ENCODE results near the gene STARD3.

The STARD3 gene

DNA sequence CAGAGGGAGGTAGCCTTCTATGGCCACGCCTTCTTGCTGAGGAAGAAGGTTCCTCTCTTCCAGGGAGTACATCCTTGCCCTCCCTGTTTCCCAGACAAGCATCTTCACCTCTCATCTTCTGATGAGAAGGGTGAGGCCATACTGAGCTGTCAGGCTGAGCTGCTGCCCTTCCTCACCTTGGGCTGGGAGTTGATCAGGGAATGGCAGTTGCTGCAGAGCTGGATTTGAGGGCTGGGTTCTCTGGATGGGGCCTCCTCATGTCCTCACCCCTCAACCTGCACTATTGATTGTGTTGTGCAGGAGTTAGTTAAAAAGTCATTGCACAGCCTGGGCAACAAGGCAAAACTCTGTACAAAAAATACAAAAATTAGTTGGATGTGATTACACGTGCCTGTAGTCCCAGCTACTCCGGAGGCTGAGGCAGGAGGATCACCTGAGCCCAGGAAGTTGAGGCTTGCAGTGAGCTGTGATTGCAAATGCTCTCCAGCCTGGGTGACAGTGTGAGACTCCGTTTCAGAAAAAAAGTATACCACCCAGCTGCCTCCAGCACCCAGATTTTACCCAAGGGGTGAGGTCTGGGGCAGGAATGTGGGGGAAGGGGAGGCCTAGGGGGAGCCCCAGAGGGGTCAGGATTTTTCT is 65.0 kb downstream of the STARD3 start:
- DNase-seq (ENCODE audit: low spot score), result no peak
- Histone ChIP-seq H3K79me1 (ENCODE audit: low read depth, low read length) (peaks cover 22% of the 10 kb centered on the region), H3K9me3 (replicated peaks in 1 of 2; ENCODE audit: control insufficient read depth in 2 of 2, insufficient read depth in 1 of 2, low read depth in 1 of 2, low read length in 2 of 2) (no peaks in the 10 kb centered on the region), H2BK12ac (ENCODE audit: low read length) (no peak overlapping the region), H3K27ac (replicated peaks; ENCODE audit: low read length) (peak overlapping the region; percentile 5), H4K91ac (ENCODE audit: low read depth, low read length, poor library complexity) (no peak overlapping the region), H2BK15ac (ENCODE audit: low read length) (no peak overlapping the region), H3K4me3 (ENCODE audit: low read length in 2 of 2) (peak overlapping the region in 1 of 2 donors; percentile 80), H3K36me3 (replicated peaks in 1 of 2; ENCODE audit: control insufficient read depth in 2 of 2, insufficient read depth in 2 of 2, low read length in 2 of 2) (peaks cover 4 to 26% of the 10 kb centered on the region in 2 donors), H3K9ac (ENCODE audit: low read depth, low read length, poor library complexity) (no peak overlapping the region), H2BK120ac (ENCODE audit: low read depth, low read length) (no peak overlapping the region), H3K23ac (ENCODE audit: low read depth, low read length, poor library complexity) (no peak overlapping the region), H2BK5ac (ENCODE audit: low read length) (no peak overlapping the region), H3K18ac (ENCODE audit: low read length) (no peak overlapping the region), H4K8ac (ENCODE audit: low read depth, low read length) (no peak overlapping the region), H2AFZ (ENCODE audit: low read length) (no peak overlapping the region), H3K4me1 (ENCODE audit: control insufficient read depth in 2 of 2, insufficient read depth in 1 of 2, low read depth in 1 of 2, low read length in 2 of 2) (peaks cover 10 to 34% of the 10 kb centered on the region in 2 donors), H3K4me2 (ENCODE audit: insufficient read depth, low read length, poor library complexity, severe bottlenecking) (no peak overlapping the region), H3K14ac (ENCODE audit: low read length) (no peak overlapping the region), H3K4ac (ENCODE audit: low read length) (no peak overlapping the region), H3K27me3 (ENCODE audit: control insufficient read depth in 3 of 3, insufficient read depth in 3 of 3, low read depth in 1 of 3, low read length in 3 of 3) (no peaks in the 10 kb centered on the region), H2AK5ac (ENCODE audit: low read depth, low read length) (no peak overlapping the region)
- WGBS, 2 donors (ENCODE audit: extremely low coverage in 2 of 2, insufficient read length in 2 of 2, insufficient replicate concordance in 1 of 2), result no CpG with 5 or more reads among the region's 4 CpGs

DNA sequence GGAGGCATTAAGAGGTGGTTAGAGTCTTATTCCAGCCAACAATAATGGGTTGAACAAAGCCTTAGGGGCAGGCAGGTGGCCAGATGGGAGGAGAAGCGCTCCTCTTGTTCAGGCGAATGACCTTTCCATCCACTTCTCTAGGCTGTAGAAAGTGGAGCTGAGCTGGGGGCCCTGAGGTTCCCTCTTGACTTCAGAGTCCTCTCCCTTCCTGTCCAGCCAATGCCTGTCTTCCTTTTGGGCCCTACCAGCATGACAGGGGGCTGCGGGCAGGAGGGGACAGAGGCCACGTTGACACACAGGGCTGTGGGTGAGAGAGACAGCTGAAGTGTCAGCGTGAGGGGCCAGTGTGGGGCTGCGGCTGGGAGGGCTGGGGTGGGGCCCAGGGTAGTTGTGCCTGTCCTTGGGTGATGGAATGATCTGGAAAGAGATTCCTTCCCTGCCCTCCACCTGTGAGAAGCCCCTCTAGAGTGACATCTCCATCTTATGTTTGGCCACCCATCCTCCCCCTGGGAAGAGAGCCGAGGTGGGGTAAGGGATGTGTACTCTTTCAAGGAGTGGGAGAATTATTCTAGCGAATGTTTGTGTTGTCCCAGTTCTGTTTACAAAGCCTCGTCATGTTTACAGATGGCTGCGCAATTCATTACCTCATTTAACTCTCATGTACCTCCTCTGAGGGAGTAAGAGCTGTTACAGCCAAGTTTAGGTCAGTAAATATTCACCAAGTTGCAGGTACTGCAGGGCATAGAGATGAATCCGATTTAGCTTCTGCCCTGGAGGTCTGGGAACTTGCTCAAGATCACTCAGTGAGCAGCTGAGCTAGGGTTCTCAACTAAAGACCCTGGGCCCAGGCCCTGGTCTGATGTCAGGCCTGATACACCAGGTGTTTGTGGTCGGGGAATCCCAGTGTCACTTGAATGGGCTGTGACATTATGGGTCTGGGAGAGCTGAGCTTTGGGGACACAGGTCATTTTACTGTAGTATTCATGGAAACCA is 66.3 kb downstream of the STARD3 start:
- Histone ChIP-seq H3K4ac (ENCODE audit: low read length) (no peak overlapping the region), H3K4me2 (ENCODE audit: insufficient read depth, low read length, poor library complexity, severe bottlenecking) (no peak overlapping the region), H3K23ac (ENCODE audit: low read depth, low read length, poor library complexity) (no peak overlapping the region), H3K9me3 (replicated peaks in 1 of 2; ENCODE audit: control insufficient read depth in 2 of 2, insufficient read depth in 1 of 2, low read depth in 1 of 2, low read length in 2 of 2) (no peaks in the 10 kb centered on the region), H4K8ac (ENCODE audit: low read depth, low read length) (no peak overlapping the region), H3K9ac (ENCODE audit: low read depth, low read length, poor library complexity) (peak overlapping the region; percentile 46), H3K27me3 (ENCODE audit: control insufficient read depth in 3 of 3, insufficient read depth in 3 of 3, low read depth in 1 of 3, low read length in 3 of 3) (no peaks in the 10 kb centered on the region), H3K14ac (ENCODE audit: low read length) (no peak overlapping the region), H3K27ac (replicated peaks; ENCODE audit: low read length) (peak overlapping the region; percentile 26), H2BK12ac (ENCODE audit: low read length) (no peak overlapping the region), H2BK120ac (ENCODE audit: low read depth, low read length) (no peak overlapping the region), H2BK5ac (ENCODE audit: low read length) (peak overlapping the region; percentile 0), H3K4me3 (ENCODE audit: low read length in 2 of 2) (no peak overlapping the region), H3K79me1 (ENCODE audit: low read depth, low read length) (peaks cover 23% of the 10 kb centered on the region), H2BK15ac (ENCODE audit: low read length) (no peak overlapping the region), H2AK5ac (ENCODE audit: low read depth, low read length) (peak overlapping the region; percentile 35), H2AFZ (ENCODE audit: low read length) (no peak overlapping the region), H3K36me3 (replicated peaks in 1 of 2; ENCODE audit: control insufficient read depth in 2 of 2, insufficient read depth in 2 of 2, low read length in 2 of 2) (peaks cover 13 to 39% of the 10 kb centered on the region in 2 donors), H3K18ac (ENCODE audit: low read length) (peak overlapping the region; percentile 85), H4K91ac (ENCODE audit: low read depth, low read length, poor library complexity) (no peak overlapping the region), H3K4me1 (ENCODE audit: control insufficient read depth in 2 of 2, insufficient read depth in 1 of 2, low read depth in 1 of 2, low read length in 2 of 2) (peaks cover 10 to 34% of the 10 kb centered on the region in 2 donors)
- no peak for DNase-seq (ENCODE audit: low spot score)
- no CpG with 5 or more reads among the region's 12 CpGs for WGBS, 2 donors (ENCODE audit: extremely low coverage in 2 of 2, insufficient read length in 2 of 2, insufficient replicate concordance in 1 of 2)

DNA sequence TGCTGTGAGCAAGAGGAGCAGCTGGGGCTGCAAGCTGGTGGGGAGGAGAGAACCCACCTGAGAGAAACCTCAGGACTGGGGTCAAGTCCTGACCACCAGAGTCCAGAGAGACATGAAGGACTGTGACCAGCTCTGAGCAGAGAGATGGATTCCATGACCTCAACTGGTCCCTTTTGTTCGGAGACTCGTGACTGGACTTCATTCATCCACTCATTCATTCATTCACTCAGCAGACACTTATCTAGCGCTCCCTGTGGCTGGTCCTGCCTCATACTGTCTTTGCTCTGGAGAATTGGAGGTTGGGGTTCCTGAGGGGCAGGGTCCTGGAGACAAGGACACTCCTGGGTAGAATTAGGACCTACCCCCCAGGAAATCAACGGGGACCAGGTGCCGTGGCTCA is 67.0 kb downstream of the STARD3 start:
- no peaks in the 10 kb centered on the region for H3K9me3 ChIP-seq (replicated peaks in 1 of 2; ENCODE audit: control insufficient read depth in 2 of 2, insufficient read depth in 1 of 2, low read depth in 1 of 2, low read length in 2 of 2)
- H2BK15ac ChIP-seq (ENCODE audit: low read length), result no peak overlapping the region
- H3K27me3 ChIP-seq (ENCODE audit: control insufficient read depth in 3 of 3, insufficient read depth in 3 of 3, low read depth in 1 of 3, low read length in 3 of 3), result no peaks in the 10 kb centered on the region
- H3K4me2 ChIP-seq (ENCODE audit: insufficient read depth, low read length, poor library complexity, severe bottlenecking), result no peak overlapping the region
- H3K79me1 ChIP-seq (ENCODE audit: low read depth, low read length), result peaks cover 23% of the 10 kb centered on the region
- H3K27ac ChIP-seq (replicated peaks; ENCODE audit: low read length), result no peak overlapping the region
- no CpG with 5 or more reads among the region's 5 CpGs for WGBS, 2 donors (ENCODE audit: extremely low coverage in 2 of 2, insufficient read length in 2 of 2, insufficient replicate concordance in 1 of 2)
- peaks cover 20 to 46% of the 10 kb centered on the region in 2 donors for H3K36me3 ChIP-seq (replicated peaks in 1 of 2; ENCODE audit: control insufficient read depth in 2 of 2, insufficient read depth in 2 of 2, low read length in 2 of 2)
- no peak overlapping the region for H4K8ac ChIP-seq (ENCODE audit: low read depth, low read length)
- DNase-seq (ENCODE audit: low spot score), result no peak
- H2BK5ac ChIP-seq (ENCODE audit: low read length), result no peak overlapping the region
- no peak overlapping the region for H4K91ac ChIP-seq (ENCODE audit: low read depth, low read length, poor library complexity)
- no peak overlapping the region for H2AK5ac ChIP-seq (ENCODE audit: low read depth, low read length)
- no peak overlapping the region for H2BK12ac ChIP-seq (ENCODE audit: low read length)
- no peak overlapping the region for H2BK120ac ChIP-seq (ENCODE audit: low read depth, low read length)
- no peak overlapping the region for H3K4ac ChIP-seq (ENCODE audit: low read length)
- no peak overlapping the region for H3K4me3 ChIP-seq (ENCODE audit: low read length in 2 of 2)
- H3K23ac ChIP-seq (ENCODE audit: low read depth, low read length, poor library complexity), result no peak overlapping the region
- H3K18ac ChIP-seq (ENCODE audit: low read length), result no peak overlapping the region
- no peak overlapping the region for H3K9ac ChIP-seq (ENCODE audit: low read depth, low read length, poor library complexity)
- H3K4me1 ChIP-seq (ENCODE audit: control insufficient read depth in 2 of 2, insufficient read depth in 1 of 2, low read depth in 1 of 2, low read length in 2 of 2), result peaks cover 10 to 34% of the 10 kb centered on the region in 2 donors
- H2AFZ ChIP-seq (ENCODE audit: low read length), result no peak overlapping the region
- H3K14ac ChIP-seq (ENCODE audit: low read length), result no peak overlapping the region

Data from neuronal stem cell (in vitro differentiated cells).